Hepatic stellate cell (primary cell): ENCODE measurements around the gene PRR36.

ENCODE experiments used
- DNase-seq: peaks from one replicate; pipeline ENCODE4 v3.0.0; 2011; ENCODE audit warnings: low spot score

The PRR36 gene

GRCh38 chr19:7912697-7913564 is 38.7 kb upstream of the PRR36 start:
- no peak for DNase-seq

- DNase-seq = no peak
These were observed 38.0 kb upstream of the PRR36 start for GRCh38 chr19:7912144-7912696.

GRCh38 chr19:7911508-7912143 is 37.4 kb upstream of the PRR36 start:
- DNase-seq = no peak

GRCh38 chr19:7910321-7911161 is 36.4 kb upstream of the PRR36 start:
- DNase-seq = no peak

GRCh38 chr19:7909471-7910067 is 35.4 kb upstream of the PRR36 start:
- no peak for DNase-seq

GRCh38 chr19:7908742-7909461 is 34.7 kb upstream of the PRR36 start:
- no peak for DNase-seq

- DNase-seq = no peak
These were observed 34.0 kb upstream of the PRR36 start for GRCh38 chr19:7908078-7908699.

- no peak for DNase-seq
These were observed 33.4 kb upstream of the PRR36 start for GRCh38 chr19:7907544-7907943.

GRCh38 chr19:7907122-7907521 is 32.9 kb upstream of the PRR36 start:
- DNase-seq = no peak

GRCh38 chr19:7905859-7906258 is 31.7 kb upstream of the PRR36 start:
- no peak for DNase-seq

GRCh38 chr19:7905268-7905667 is 31.1 kb upstream of the PRR36 start:
- DNase-seq = no peak

- DNase-seq = peak; percentile 58
These were observed 30.2 kb upstream of the PRR36 start for GRCh38 chr19:7904074-7905020.

GRCh38 chr19:7903244-7904073 is 29.3 kb upstream of the PRR36 start, which contains the start of gene MAP2K7:
MAP2K7 (plus strand) TSS chr19:7903877; CDS start chr19:7903945, 68 bp downstream.
- peak; percentile 100 for DNase-seq

- DNase-seq = no peak
These were observed 28.6 kb upstream of the PRR36 start for GRCh38 chr19:7902796-7903243.

- DNase-seq = no peak
These were observed 27.1 kb upstream of the PRR36 start for GRCh38 chr19:7901337-7901736.

- no peak for DNase-seq
These were observed 26.7 kb upstream of the PRR36 start for GRCh38 chr19:7900931-7901330.

GRCh38 chr19:7900401-7900870 is 26.2 kb upstream of the PRR36 start:
- no peak for DNase-seq

- DNase-seq = no peak
These were observed 25.7 kb upstream of the PRR36 start for GRCh38 chr19:7899751-7900378.
